Fibroblast of skin of scalp (primary cell): ENCODE data around the gene GPR3.
A peak's percentile ranks its signal among the peaks of the same experiment; 100 is the strongest.
"Not testable (repeated sequence)": the region's sequence is repeated elsewhere in the genome, so short reads cannot be mapped to it uniquely, and the experiment has no call there.

Experiments
- DNase-seq: peaks from one replicate; pipeline ENCODE4 v3.0.0-alpha.2; 2013

The GPR3 gene

GRCh38 chr1:27428316-27429028, 36.0 kb downstream of the GPR3 start:
- DNase-seq, result no peak

GRCh38 chr1:27429029-27429425, 36.6 kb downstream of the GPR3 start:
- no peak for DNase-seq

- DNase-seq, result no peak
Measured at GRCh38 chr1:27430903-27431600, 38.6 kb downstream of the GPR3 start.

GRCh38 chr1:27431601-27431940, 39.1 kb downstream of the GPR3 start:
- DNase-seq, result no peak

- not testable (repeated sequence) for DNase-seq
Measured at GRCh38 chr1:27432725-27433124, 40.3 kb downstream of the GPR3 start.

- DNase-seq, result no peak
Measured at GRCh38 chr1:27433706-27434105, 41.3 kb downstream of the GPR3 start.

GRCh38 chr1:27435566-27436203, 43.3 kb downstream of the GPR3 start:
- no peak for DNase-seq

- DNase-seq, result peak; percentile 67
Measured at GRCh38 chr1:27436204-27437159, 44.1 kb downstream of the GPR3 start.

GRCh38 chr1:27438621-27439061, 46.2 kb downstream of the GPR3 start:
- no peak for DNase-seq

- DNase-seq, result no peak
Measured at GRCh38 chr1:27439150-27439549, 46.7 kb downstream of the GPR3 start.

GRCh38 chr1:27444632-27445031, 52.2 kb downstream of the GPR3 start:
- DNase-seq, result no peak
